Measurements from ENCODE around the gene ARHGEF9. TPM values are rescaled to one million over a fixed set of nuclear protein-coding genes. Genes with fewer than 3 reads are reported as not detected.
"Not testable (repeated sequence)": the region's sequence is repeated elsewhere in the genome, so short reads cannot be mapped to it uniquely, and the experiment has no call there.

Gene ARHGEF9
- total RNA-seq, 1 donor = 9.7 TPM

GRCh38 chrX:63656871-63657580 lies 128.0 kb downstream of the ARHGEF9 start:
- H3K9me3 ChIP-seq (ENCODE audit: low read depth, low read length) = no peaks in the 10 kb centered on the region
- no peak overlapping the region for H3K4me3 ChIP-seq (ENCODE audit: low read length)
- no peaks in the 10 kb centered on the region for H3K27me3 ChIP-seq (ENCODE audit: insufficient read depth, low read length)
- H3K4me1 ChIP-seq (ENCODE audit: insufficient read depth, low read length) = no peaks in the 10 kb centered on the region

GRCh38 chrX:63652086-63652765 lies 132.8 kb downstream of the ARHGEF9 start:
- Histone ChIP-seq H3K4me1 (ENCODE audit: insufficient read depth, low read length) (no peaks in the 10 kb centered on the region), H3K4me3 (ENCODE audit: low read length) (no peak overlapping the region), H3K27me3 (ENCODE audit: insufficient read depth, low read length) (no peaks in the 10 kb centered on the region), H3K9me3 (ENCODE audit: low read depth, low read length) (no peaks in the 10 kb centered on the region)

- H3K27me3 ChIP-seq (ENCODE audit: insufficient read depth, low read length); H3K4me3 ChIP-seq (ENCODE audit: low read length); H3K4me1 ChIP-seq (ENCODE audit: insufficient read depth, low read length); H3K9me3 ChIP-seq (ENCODE audit: low read depth, low read length): not testable (repeated sequence)
These were observed 139.3 kb downstream of the ARHGEF9 start for GRCh38 chrX:63645748-63646147.

GRCh38 chrX:63635750-63636149 lies 149.3 kb downstream of the ARHGEF9 start:
- Histone ChIP-seq H3K9me3 (ENCODE audit: low read depth, low read length) (no peaks in the 10 kb centered on the region), H3K4me1 (ENCODE audit: insufficient read depth, low read length) (no peaks in the 10 kb centered on the region), H3K27me3 (ENCODE audit: insufficient read depth, low read length) (no peaks in the 10 kb centered on the region), H3K4me3 (ENCODE audit: low read length) (no peak overlapping the region)

GRCh38 chrX:63613531-63614028 lies 171.4 kb downstream of the ARHGEF9 start:
- H3K4me1 ChIP-seq (ENCODE audit: insufficient read depth, low read length) = no peaks in the 10 kb centered on the region
- H3K4me3 ChIP-seq (ENCODE audit: low read length) = no peak overlapping the region
- no peaks in the 10 kb centered on the region for H3K27me3 ChIP-seq (ENCODE audit: insufficient read depth, low read length)
- no peaks in the 10 kb centered on the region for H3K9me3 ChIP-seq (ENCODE audit: low read depth, low read length)

- H3K4me1 ChIP-seq (ENCODE audit: insufficient read depth, low read length) = no peaks in the 10 kb centered on the region
- no peaks in the 10 kb centered on the region for H3K9me3 ChIP-seq (ENCODE audit: low read depth, low read length)
- H3K4me3 ChIP-seq (ENCODE audit: low read length) = no peak overlapping the region
- H3K27me3 ChIP-seq (ENCODE audit: insufficient read depth, low read length) = no peaks in the 10 kb centered on the region
These were observed 199.1 kb downstream of the ARHGEF9 start for GRCh38 chrX:63585936-63586335.

Measured in mononuclear cell (primary cell).